HG02588 (cell line): Measurements from ENCODE around the gene NEK7.
"Not testable (repeated sequence)": the region's sequence is repeated elsewhere in the genome, so short reads cannot be mapped to it uniquely, and the experiment has no call there.

Source experiments
- ATAC-seq: cut with Tn5 transposase; IDR thresholded peaks from one replicate; pipeline ENCODE4 v1.9.1; 2021; ENCODE audit warnings: mild to moderate bottlenecking, moderate library complexity; ENCODE audit not compliant: unreplicated experiment

The NEK7 gene

GRCh38 chr1:198276241-198276640 lies 119.4 kb downstream of the NEK7 start:
- ATAC-seq: no peak

GRCh38 chr1:198278943-198279342 lies 122.1 kb downstream of the NEK7 start:
- ATAC-seq: no peak

- ATAC-seq: no peak
Observed at GRCh38 chr1:198280080-198280479, 123.3 kb downstream of the NEK7 start.

DNA sequence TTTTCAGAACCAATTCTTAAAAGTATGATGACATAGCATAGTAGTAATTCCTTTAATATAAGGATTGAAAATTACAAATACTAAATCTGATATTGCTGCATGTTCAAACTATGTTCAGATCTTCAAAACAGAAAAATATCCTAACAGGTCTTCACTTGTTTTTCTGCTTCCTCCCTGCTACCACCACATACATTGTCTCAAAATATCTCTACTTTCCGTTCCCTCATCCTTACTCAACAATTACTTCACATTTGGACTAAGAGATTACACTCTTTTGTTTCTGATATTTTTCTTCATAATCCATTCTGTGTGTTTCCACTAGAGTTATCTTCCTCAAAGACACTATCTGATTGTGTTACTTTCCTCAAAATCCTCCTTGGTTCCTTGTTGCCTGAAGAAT lies 125.1 kb downstream of the NEK7 start:
- ATAC-seq: no peak

DNA sequence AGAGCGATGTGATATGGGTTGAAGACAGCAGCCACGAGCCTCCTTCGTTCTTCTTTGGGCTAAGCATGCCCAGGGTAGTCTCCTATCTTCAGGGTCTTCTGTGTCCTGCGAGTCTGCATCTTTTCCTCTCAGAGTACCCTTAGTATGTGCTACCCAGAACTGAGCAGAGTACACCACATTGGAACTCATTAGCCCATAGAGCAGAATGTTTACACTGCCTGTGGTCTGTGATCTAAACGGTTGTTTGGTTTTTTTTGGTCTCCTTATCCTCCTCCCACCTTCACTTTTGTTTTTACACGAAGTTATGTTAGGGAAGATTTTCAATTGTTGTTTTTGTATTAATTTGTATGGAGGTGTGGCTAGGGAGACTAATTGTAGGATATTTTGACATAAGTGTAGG lies 126.4 kb downstream of the NEK7 start:
- no peak for ATAC-seq

DNA sequence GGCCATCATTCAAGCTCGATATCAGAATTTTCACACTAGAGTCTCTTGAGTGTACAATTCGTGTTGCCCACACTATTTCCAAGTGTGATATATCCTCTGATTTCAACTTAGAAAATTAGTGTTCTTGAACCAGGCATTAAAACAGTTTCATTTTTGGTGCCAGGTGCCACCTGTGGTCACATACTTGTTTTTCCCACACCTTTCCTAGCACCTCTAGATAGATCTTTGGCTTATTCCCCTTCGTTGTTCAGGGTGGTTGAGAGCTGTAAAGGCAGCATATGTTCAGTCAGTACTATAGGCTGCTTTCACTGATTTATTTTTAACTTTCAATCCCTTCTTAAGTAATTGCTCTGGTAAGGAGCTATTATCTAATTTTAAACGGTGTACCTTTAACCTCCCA lies 131.1 kb downstream of the NEK7 start:
- no peak for ATAC-seq

DNA sequence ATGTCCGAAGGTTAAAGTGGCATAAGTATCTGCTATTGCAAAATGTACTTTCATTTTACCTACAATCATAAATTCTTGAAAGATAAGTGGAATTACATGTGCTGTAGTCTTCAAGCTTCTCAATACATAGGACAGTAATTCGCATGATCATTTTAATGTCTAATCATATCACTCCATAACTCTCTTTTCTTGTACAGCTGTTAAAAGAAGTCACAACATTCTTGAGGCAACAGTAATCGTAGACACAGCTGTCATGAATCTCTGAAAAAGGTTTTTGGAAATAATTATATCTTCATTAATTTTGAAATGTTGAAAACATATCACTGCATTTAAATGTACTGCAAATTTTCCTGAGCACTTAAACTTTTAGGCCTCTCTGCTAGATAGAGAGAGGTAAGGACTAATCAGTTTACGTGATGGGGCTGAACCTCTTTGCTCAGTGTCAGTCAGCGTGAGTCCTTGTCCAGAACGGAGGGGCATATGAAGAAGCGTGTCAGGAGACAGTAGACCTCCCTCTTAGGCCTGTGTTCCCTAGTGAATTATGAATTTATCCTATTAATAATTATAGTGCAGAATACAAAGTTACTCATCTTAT lies 133.4 kb downstream of the NEK7 start:
- ATAC-seq: no peak

DNA sequence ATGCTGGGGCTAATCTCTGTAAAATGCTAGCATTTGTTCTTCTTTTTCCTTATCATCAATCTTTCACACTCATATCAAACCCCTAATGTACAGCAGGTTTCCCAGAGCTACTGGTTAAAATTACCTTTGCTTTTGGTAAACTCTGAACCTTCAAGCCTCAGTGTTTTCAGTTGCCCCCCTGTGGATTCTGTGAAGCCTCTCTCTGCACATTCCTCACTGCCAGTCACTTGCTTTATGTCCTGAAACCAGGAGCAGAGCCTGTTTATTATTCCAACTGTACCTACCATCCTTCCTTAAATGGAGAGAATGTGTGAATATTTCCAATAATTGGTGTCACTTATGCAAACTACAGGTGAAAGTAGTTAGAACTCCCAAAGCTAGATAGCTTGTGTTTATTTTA lies 134.2 kb downstream of the NEK7 start:
- ATAC-seq: no peak

DNA sequence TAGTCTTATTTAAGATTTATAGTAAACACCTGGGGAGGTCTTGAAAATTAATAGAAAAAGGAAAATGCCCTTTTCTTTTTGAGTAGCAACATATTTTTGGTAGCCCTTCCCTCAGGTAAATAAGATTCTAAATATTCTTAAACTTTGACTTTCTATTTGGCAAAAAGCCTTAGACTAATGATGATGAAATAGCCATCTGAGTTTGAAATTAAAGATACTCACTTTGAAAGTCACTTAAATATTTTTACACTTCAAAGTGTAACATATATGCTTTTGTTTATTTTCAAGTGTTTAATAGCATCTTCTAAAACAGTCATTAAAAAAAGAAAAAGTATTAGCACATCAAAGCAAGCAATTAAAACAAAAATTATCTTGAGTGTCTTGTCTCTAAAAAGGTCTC lies 135.1 kb downstream of the NEK7 start:
- ATAC-seq: no peak

GRCh38 chr1:198295225-198295624 lies 138.4 kb downstream of the NEK7 start:
- ATAC-seq: no peak

DNA sequence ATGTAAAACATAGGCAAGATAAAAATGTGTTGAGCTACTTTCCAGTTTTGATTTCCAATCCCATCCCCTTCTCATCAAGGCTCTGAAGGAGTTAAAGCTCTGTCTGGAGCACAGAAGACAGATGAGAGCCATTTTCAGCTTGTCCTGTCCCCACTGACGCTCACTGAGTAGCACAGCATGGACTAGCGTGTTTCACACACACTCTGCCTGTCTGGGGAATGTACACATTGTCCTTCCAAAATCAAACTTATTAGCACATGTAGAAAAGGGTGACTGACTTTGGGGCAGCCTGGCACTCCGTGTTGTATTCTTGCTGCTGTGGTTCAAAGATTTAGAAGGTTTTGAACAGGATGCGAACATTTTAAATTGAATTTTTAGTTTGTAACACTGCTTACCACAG lies 139.2 kb downstream of the NEK7 start:
- ATAC-seq: no peak

DNA sequence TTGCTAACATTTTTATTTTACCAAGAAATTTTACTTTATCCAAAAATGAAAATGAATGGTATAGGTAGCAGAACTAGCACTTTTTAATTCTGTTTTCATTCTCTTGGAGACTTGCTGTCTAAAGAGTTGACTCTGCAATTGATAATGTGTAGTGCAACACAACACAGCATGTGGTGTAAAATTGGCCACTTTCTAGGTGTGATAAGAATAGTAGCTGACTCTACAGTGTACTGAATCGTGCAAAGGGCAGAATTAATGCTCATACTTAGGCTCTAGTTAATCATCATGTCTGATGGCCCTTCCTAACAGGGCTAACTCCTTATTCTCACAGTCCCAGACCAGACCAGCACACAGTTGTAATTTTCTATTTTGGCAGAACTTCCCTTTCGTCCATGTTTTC lies 140.5 kb downstream of the NEK7 start:
- no peak for ATAC-seq

- ATAC-seq: no peak
Observed at GRCh38 chr1:198298640-198299039, 141.8 kb downstream of the NEK7 start.

GRCh38 chr1:198300451-198300850 lies 143.7 kb downstream of the NEK7 start:
- no peak for ATAC-seq

DNA sequence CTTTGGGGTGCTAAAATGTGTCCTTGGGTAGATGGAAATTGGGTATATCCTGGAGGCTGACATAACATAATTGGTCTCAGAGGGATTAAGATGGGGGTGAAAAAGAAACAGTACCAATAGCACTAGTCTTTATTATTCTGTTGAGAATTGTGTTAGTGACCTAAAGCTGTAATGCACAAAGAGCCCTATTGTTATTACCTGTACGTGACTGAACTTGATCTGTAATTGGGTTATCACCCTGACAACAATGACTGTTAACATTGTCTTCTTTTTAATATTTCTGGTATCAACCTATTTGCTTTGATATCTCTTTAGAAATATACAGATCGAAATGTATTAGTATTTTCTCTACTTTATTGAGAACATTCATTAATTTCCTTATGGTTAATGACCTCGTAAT lies 147.6 kb downstream of the NEK7 start:
- no peak for ATAC-seq

DNA sequence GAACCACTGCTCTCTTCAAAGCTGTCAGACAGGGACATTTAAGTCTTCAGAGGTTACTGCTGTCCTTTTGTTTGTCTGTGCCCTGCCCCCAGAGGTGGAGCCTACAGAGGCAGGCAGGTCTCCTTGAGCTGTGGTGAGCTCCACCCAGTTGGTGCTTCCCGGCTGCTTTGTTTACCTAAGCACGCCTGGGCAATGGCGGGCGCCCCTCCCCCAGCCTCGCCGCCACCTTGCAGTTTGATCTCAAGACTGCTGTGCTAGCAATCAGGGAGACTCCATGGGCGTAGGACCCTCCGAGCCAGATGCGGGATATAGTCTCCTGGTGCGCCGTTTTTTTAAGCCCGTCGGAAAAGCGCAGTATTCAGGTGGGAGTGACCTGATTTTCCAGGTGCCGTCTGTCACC lies 158.0 kb downstream of the NEK7 start:
- not testable (repeated sequence) for ATAC-seq

DNA sequence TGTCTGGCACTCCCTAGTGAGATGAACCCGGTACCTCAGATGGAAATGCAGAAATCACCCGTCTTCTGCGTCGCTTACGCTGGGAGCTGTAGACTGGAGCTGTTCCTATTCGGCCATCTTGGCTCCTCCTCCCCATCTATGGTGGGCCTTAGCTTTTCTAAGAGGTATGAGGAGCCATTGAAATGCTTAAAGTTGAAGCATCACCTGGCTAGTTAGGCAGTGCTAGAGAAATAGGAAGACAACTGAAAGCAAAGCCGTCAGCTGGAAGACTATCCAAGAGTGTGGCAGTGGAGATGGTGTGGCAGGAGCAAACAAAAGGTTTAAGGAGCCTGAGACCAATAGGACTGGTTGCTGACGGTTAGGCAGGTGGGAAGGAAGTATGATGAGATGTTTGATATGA lies 158.5 kb downstream of the NEK7 start:
- not testable (repeated sequence) for ATAC-seq

DNA sequence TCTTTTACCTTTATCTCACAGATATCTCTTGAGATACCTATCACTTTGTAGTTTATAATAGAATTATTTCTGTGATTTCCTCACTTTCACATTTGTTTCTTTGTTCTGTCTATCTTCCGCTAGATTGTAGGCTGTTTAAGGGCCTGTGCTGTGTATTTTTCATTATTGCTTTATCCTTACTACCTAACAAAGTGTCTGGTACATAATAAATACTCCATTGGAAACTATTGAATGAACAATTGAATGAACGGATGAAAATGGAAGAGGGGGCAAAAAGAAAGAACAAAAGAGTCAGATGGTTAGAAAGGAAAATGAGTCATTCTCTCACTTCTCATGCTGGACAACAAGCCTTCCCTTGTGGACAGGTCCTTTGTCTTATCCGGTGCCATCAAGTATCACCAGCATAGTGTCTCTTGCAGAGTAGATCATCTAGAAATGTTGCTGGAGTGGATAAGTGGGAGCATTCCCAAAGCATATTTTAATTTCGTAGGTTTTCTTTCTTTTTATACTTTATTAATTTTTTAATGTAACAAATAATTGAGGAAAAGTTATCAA lies 159.8 kb downstream of the NEK7 start:
- ATAC-seq: no peak

GRCh38 chr1:198318085-198318484 lies 161.3 kb downstream of the NEK7 start:
- ATAC-seq: peak; percentile 85

DNA sequence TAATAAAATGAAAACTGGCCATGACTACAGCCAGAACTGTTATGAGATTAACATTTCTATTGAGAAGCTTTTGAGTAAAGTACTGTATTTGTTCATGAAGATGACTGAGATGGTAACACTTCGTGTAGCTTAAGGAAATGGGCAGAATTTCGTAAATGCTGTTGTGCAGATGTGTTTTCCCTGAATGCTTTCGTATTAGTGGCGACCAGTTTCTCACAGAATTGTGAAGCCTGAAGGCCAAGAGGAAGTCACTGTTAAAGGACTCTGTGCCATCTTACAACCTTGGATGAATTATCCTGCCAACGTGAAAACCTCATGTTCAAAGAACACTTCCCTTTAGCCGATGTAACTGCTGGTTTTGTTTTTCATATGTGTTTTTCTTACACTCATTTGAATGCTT lies 164.0 kb downstream of the NEK7 start:
- no peak for ATAC-seq

GRCh38 chr1:198326232-198326631 lies 169.4 kb downstream of the NEK7 start:
- no peak for ATAC-seq

GRCh38 chr1:198326915-198327314 lies 170.1 kb downstream of the NEK7 start:
- ATAC-seq: no peak

DNA sequence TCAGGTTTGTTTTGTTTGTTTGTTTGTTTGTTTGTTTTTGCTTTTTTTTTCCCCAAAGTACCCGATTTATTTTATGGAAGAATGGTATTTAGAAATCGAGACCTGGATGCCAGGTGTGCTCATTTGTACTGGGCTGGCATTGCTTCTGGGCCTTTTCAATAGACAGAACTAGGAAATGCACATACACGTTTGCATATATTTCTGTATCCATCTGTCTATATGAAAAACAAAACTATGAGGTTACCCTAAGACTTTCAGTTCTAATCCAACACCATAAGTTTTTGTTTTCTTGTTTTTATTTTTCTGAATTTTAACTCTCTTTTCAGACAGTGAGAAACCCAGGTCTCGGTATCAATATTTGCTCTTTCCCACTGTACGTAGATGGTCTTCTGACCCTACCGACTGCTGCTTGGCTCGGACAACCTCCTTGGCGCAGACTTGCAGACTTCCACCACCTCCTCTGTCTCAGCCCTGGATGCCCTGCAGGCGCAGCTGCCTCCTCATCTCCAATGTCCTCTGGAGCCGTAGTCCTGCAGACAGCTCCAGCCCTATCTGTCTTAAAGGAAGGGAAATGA lies 171.7 kb downstream of the NEK7 start:
- no peak for ATAC-seq
